ENCODE measurements around the gene MR1.
"Not testable (repeated sequence)": the region's sequence is repeated elsewhere in the genome, so short reads cannot be mapped to it uniquely, and the experiment has no call there.

MR1 gene

GRCh38 chr1:181044449-181044966 lies 10.7 kb downstream of the MR1 start:
- Histone ChIP-seq H3K9me3 (ENCODE audit: control insufficient read depth, low read length) (no peaks in the 10 kb centered on the region), H3K4me3 (ENCODE audit: insufficient read depth, low read depth, low read length, poor library complexity, severe bottlenecking) (no peak overlapping the region), H3K27me3 (replicated peaks; ENCODE audit: control insufficient read depth, insufficient read depth, low read length, poor library complexity, severe bottlenecking) (no peaks in the 10 kb centered on the region), H3K27ac (ENCODE audit: insufficient read depth, low read length, poor library complexity, severe bottlenecking) (no peak overlapping the region), H3K36me3 (ENCODE audit: control insufficient read depth, insufficient read depth, low read length) (peaks cover 6% of the 10 kb centered on the region), H3K4me1 (ENCODE audit: control insufficient read depth, insufficient read depth, low read length, poor library complexity, severe bottlenecking) (peaks cover 6% of the 10 kb centered on the region)
- no peak for DNase-seq

- H3K4me1 ChIP-seq (ENCODE audit: control insufficient read depth, insufficient read depth, low read length, poor library complexity, severe bottlenecking); H3K4me3 ChIP-seq (ENCODE audit: insufficient read depth, low read depth, low read length, poor library complexity, severe bottlenecking); H3K36me3 ChIP-seq (ENCODE audit: control insufficient read depth, insufficient read depth, low read length); H3K27ac ChIP-seq (ENCODE audit: insufficient read depth, low read length, poor library complexity, severe bottlenecking); H3K9me3 ChIP-seq (ENCODE audit: control insufficient read depth, low read length); DNase-seq; H3K27me3 ChIP-seq (replicated peaks; ENCODE audit: control insufficient read depth, insufficient read depth, low read length, poor library complexity, severe bottlenecking): not testable (repeated sequence)
These were observed 12.2 kb downstream of the MR1 start for GRCh38 chr1:181045946-181046345.

GRCh38 chr1:181049378-181049777 lies 15.6 kb downstream of the MR1 start:
- Histone ChIP-seq H3K4me3 (ENCODE audit: insufficient read depth, low read depth, low read length, poor library complexity, severe bottlenecking) (no peak overlapping the region), H3K36me3 (ENCODE audit: control insufficient read depth, insufficient read depth, low read length) (peaks cover 10% of the 10 kb centered on the region), H3K4me1 (ENCODE audit: control insufficient read depth, insufficient read depth, low read length, poor library complexity, severe bottlenecking) (peaks cover 3% of the 10 kb centered on the region), H3K27ac (ENCODE audit: insufficient read depth, low read length, poor library complexity, severe bottlenecking) (no peak overlapping the region), H3K9me3 (ENCODE audit: control insufficient read depth, low read length) (no peaks in the 10 kb centered on the region), H3K27me3 (replicated peaks; ENCODE audit: control insufficient read depth, insufficient read depth, low read length, poor library complexity, severe bottlenecking) (no peaks in the 10 kb centered on the region)
- DNase-seq, result no peak

GRCh38 chr1:181050922-181051321 lies 17.1 kb downstream of the MR1 start:
- peaks cover 10% of the 10 kb centered on the region for H3K36me3 ChIP-seq (ENCODE audit: control insufficient read depth, insufficient read depth, low read length)
- H3K4me3 ChIP-seq (ENCODE audit: insufficient read depth, low read depth, low read length, poor library complexity, severe bottlenecking), result no peak overlapping the region
- no peaks in the 10 kb centered on the region for H3K27me3 ChIP-seq (replicated peaks; ENCODE audit: control insufficient read depth, insufficient read depth, low read length, poor library complexity, severe bottlenecking)
- DNase-seq, result no peak
- no peak overlapping the region for H3K27ac ChIP-seq (ENCODE audit: insufficient read depth, low read length, poor library complexity, severe bottlenecking)
- H3K4me1 ChIP-seq (ENCODE audit: control insufficient read depth, insufficient read depth, low read length, poor library complexity, severe bottlenecking), result no peaks in the 10 kb centered on the region
- no peaks in the 10 kb centered on the region for H3K9me3 ChIP-seq (ENCODE audit: control insufficient read depth, low read length)

GRCh38 chr1:181056560-181056959 lies 22.8 kb downstream of the MR1 start:
- H3K27ac ChIP-seq (ENCODE audit: insufficient read depth, low read length, poor library complexity, severe bottlenecking), result no peak overlapping the region
- no peaks in the 10 kb centered on the region for H3K4me1 ChIP-seq (ENCODE audit: control insufficient read depth, insufficient read depth, low read length, poor library complexity, severe bottlenecking)
- peaks cover 10% of the 10 kb centered on the region for H3K36me3 ChIP-seq (ENCODE audit: control insufficient read depth, insufficient read depth, low read length)
- H3K9me3 ChIP-seq (ENCODE audit: control insufficient read depth, low read length), result peaks cover 11% of the 10 kb centered on the region
- H3K27me3 ChIP-seq (replicated peaks; ENCODE audit: control insufficient read depth, insufficient read depth, low read length, poor library complexity, severe bottlenecking), result no peaks in the 10 kb centered on the region
- no peak overlapping the region for H3K4me3 ChIP-seq (ENCODE audit: insufficient read depth, low read depth, low read length, poor library complexity, severe bottlenecking)
- DNase-seq, result no peak

- Histone ChIP-seq H3K4me3 (ENCODE audit: insufficient read depth, low read depth, low read length, poor library complexity, severe bottlenecking) (no peak overlapping the region), H3K4me1 (ENCODE audit: control insufficient read depth, insufficient read depth, low read length, poor library complexity, severe bottlenecking) (peaks cover 2% of the 10 kb centered on the region), H3K36me3 (ENCODE audit: control insufficient read depth, insufficient read depth, low read length) (peaks cover 10% of the 10 kb centered on the region), H3K27ac (ENCODE audit: insufficient read depth, low read length, poor library complexity, severe bottlenecking) (no peak overlapping the region), H3K27me3 (replicated peaks; ENCODE audit: control insufficient read depth, insufficient read depth, low read length, poor library complexity, severe bottlenecking) (no peaks in the 10 kb centered on the region), H3K9me3 (ENCODE audit: control insufficient read depth, low read length) (peaks cover 11% of the 10 kb centered on the region)
- no peak for DNase-seq
These were observed 23.3 kb downstream of the MR1 start for GRCh38 chr1:181057079-181057478.

- H3K9me3 ChIP-seq (ENCODE audit: control insufficient read depth, low read length), result peaks cover 11% of the 10 kb centered on the region
- no peak overlapping the region for H3K4me3 ChIP-seq (ENCODE audit: insufficient read depth, low read depth, low read length, poor library complexity, severe bottlenecking)
- no peaks in the 10 kb centered on the region for H3K27me3 ChIP-seq (replicated peaks; ENCODE audit: control insufficient read depth, insufficient read depth, low read length, poor library complexity, severe bottlenecking)
- H3K4me1 ChIP-seq (ENCODE audit: control insufficient read depth, insufficient read depth, low read length, poor library complexity, severe bottlenecking), result peaks cover 7% of the 10 kb centered on the region
- H3K36me3 ChIP-seq (ENCODE audit: control insufficient read depth, insufficient read depth, low read length), result no peaks in the 10 kb centered on the region
- no peak for DNase-seq
- H3K27ac ChIP-seq (ENCODE audit: insufficient read depth, low read length, poor library complexity, severe bottlenecking), result no peak overlapping the region
These were observed 25.7 kb downstream of the MR1 start for GRCh38 chr1:181059435-181059834.

- Histone ChIP-seq H3K9me3 (ENCODE audit: control insufficient read depth, low read length) (peaks cover 11% of the 10 kb centered on the region), H3K4me1 (ENCODE audit: control insufficient read depth, insufficient read depth, low read length, poor library complexity, severe bottlenecking) (peaks cover 7% of the 10 kb centered on the region), H3K27ac (ENCODE audit: insufficient read depth, low read length, poor library complexity, severe bottlenecking) (no peak overlapping the region), H3K27me3 (replicated peaks; ENCODE audit: control insufficient read depth, insufficient read depth, low read length, poor library complexity, severe bottlenecking) (no peaks in the 10 kb centered on the region), H3K36me3 (ENCODE audit: control insufficient read depth, insufficient read depth, low read length) (no peaks in the 10 kb centered on the region), H3K4me3 (ENCODE audit: insufficient read depth, low read depth, low read length, poor library complexity, severe bottlenecking) (no peak overlapping the region)
- DNase-seq, result no peak
These were observed 26.3 kb downstream of the MR1 start for GRCh38 chr1:181060066-181060465.

- H3K27ac ChIP-seq (ENCODE audit: insufficient read depth, low read length, poor library complexity, severe bottlenecking); H3K4me3 ChIP-seq (ENCODE audit: insufficient read depth, low read depth, low read length, poor library complexity, severe bottlenecking); H3K36me3 ChIP-seq (ENCODE audit: control insufficient read depth, insufficient read depth, low read length); DNase-seq; H3K4me1 ChIP-seq (ENCODE audit: control insufficient read depth, insufficient read depth, low read length, poor library complexity, severe bottlenecking); H3K27me3 ChIP-seq (replicated peaks; ENCODE audit: control insufficient read depth, insufficient read depth, low read length, poor library complexity, severe bottlenecking): not testable (repeated sequence)
- peaks cover 11% of the 10 kb centered on the region for H3K9me3 ChIP-seq (ENCODE audit: control insufficient read depth, low read length)
These were observed 27.2 kb downstream of the MR1 start for GRCh38 chr1:181060947-181061346.

GRCh38 chr1:181061487-181061886 lies 27.7 kb downstream of the MR1 start:
- no peaks in the 10 kb centered on the region for H3K27me3 ChIP-seq (replicated peaks; ENCODE audit: control insufficient read depth, insufficient read depth, low read length, poor library complexity, severe bottlenecking)
- no peak for DNase-seq
- H3K27ac ChIP-seq (ENCODE audit: insufficient read depth, low read length, poor library complexity, severe bottlenecking), result no peak overlapping the region
- H3K4me3 ChIP-seq (ENCODE audit: insufficient read depth, low read depth, low read length, poor library complexity, severe bottlenecking), result no peak overlapping the region
- no peaks in the 10 kb centered on the region for H3K36me3 ChIP-seq (ENCODE audit: control insufficient read depth, insufficient read depth, low read length)
- peaks cover 11% of the 10 kb centered on the region for H3K9me3 ChIP-seq (ENCODE audit: control insufficient read depth, low read length)
- peaks cover 7% of the 10 kb centered on the region for H3K4me1 ChIP-seq (ENCODE audit: control insufficient read depth, insufficient read depth, low read length, poor library complexity, severe bottlenecking)
